HepG2 (cell line): Measurements from ENCODE around the gene MSANTD2. TPM values are rescaled to one million over a fixed set of nuclear protein-coding genes. Genes with fewer than 3 reads are reported as not detected.

ENCODE experiments used
- ATAC-seq: fragments of 200-7000 bp; cut with Tn5 transposase; 3 replicates; pipeline ENCODE4 v1.9.1; 2020; ENCODE audit warnings: mild to moderate bottlenecking, moderate library complexity
- BruUV-seq: library from RNA; stranded (reverse); fragments of 400-500 nt; replicated peaks from 2 replicates; lab custom pipeline; 2021; lab: Mats Ljungman, UMichigan
- CTCF ChIA-PET: fragments of 300-600 bp; formaldehyde crosslinking; extraction: SDS; loops from one replicate; lab custom pipeline; 2021; ENCODE audit warnings: low total read pairs, inconsistent platforms, low intra/inter-chr PET ratio; lab: Yijun Ruan, JAX
- POLR2A ChIA-PET: fragments of 350-600 bp; sonication (Branson Sonifier 250); formaldehyde crosslinking; loops from one replicate; lab custom pipeline; 2020; ENCODE audit warnings: antibody characterized with exemption, inconsistent platforms; lab: Yijun Ruan, JAX
- DNase-seq: peaks from one replicate; pipeline ENCODE4 v3.0.0-alpha.2; 2015; ENCODE audit warnings: low spot score
- FAIRE-seq: peaks from 3 replicates; lab custom pipeline; 2011; peaks lifted over from hg19 to GRCh38; lab: Jason Lieb, UNC
- H2AFZ ChIP-seq: one replicate; pipeline ENCODE4 v1.6.1; 2011; ENCODE audit warnings: low read length, inconsistent platforms
- H3K27ac ChIP-seq: fragments of 300-600 bp; 3 replicates; pipeline ENCODE4 v1.8.0; 2011; ENCODE audit warnings: mixed run types, mild to moderate bottlenecking, mixed read lengths, low read length, inconsistent platforms; ENCODE audit not compliant: insufficient read depth; ENCODE audit errors: extremely low read length
- H3K27me3 ChIP-seq, 2 experiments: fragments of 200-600 bp in 1 of 2; 2 replicates in 1 of 2; 3 replicates in 1 of 2; pipeline versions ENCODE4 v1.6.0 to v1.8.0; 2011; ENCODE audit warnings: low read length in 2 of 2, mild to moderate bottlenecking in 2 of 2, moderate library complexity in 2 of 2, inconsistent platforms in 1 of 2; ENCODE audit not compliant: insufficient read depth in 2 of 2, control insufficient read depth in 1 of 2
- H3K36me3 ChIP-seq, 2 experiments: fragments of 200-600 bp in 1 of 2; replicated peaks in 1 of 2; 2 replicates in 1 of 2; 3 replicates in 1 of 2; pipeline versions ENCODE4 v1.5.1 to v1.8.0; 2011; ENCODE audit warnings: low read length in 2 of 2, inconsistent platforms in 1 of 2; ENCODE audit not compliant: insufficient read depth in 2 of 2, control insufficient read depth in 1 of 2
- H3K4me1 ChIP-seq: 2 replicates; pipeline ENCODE4 v1.5.1; 2012; ENCODE audit warnings: low read length, inconsistent platforms; ENCODE audit not compliant: insufficient read depth
- H3K4me2 ChIP-seq: 2 replicates; pipeline ENCODE4 v1.6.0; 2011; ENCODE audit warnings: low read depth, low read length, inconsistent platforms
- H3K4me3 ChIP-seq, 3 experiments: fragments of 200-600 bp in 1 of 3; sonication (generic), shearing (Covaris generic) in 1 of 3; replicated peaks in 1 of 3; 2 replicates each; pipeline ENCODE4 v1.5.1; 2011 to 2016; ENCODE audit warnings: low read length in 3 of 3, inconsistent platforms in 2 of 3, low read depth in 2 of 3, mild to moderate bottlenecking in 2 of 3, control low read depth in 1 of 3, mixed read lengths in 1 of 3; ENCODE audit not compliant: insufficient read depth in 1 of 3
- H3K79me2 ChIP-seq: one replicate; pipeline ENCODE4 v1.6.1; 2011; ENCODE audit warnings: low read length, inconsistent platforms; ENCODE audit not compliant: insufficient read depth
- H3K9ac ChIP-seq: 2 replicates; pipeline ENCODE4 v1.6.0; 2011; ENCODE audit warnings: mild to moderate bottlenecking, low read depth, low read length, inconsistent platforms; ENCODE audit not compliant: insufficient read depth
- H3K9me3 ChIP-seq: 2 replicates; pipeline ENCODE4 v1.5.1; 2012; ENCODE audit warnings: mild to moderate bottlenecking, low read length
- H4K20me1 ChIP-seq: 2 replicates; pipeline ENCODE4 v1.6.0; 2011; ENCODE audit warnings: inconsistent platforms, mild to moderate bottlenecking, low read length, moderate library complexity; ENCODE audit not compliant: insufficient read depth
- AHR ChIP-seq: IDR thresholded peaks from 2 replicates; pipeline ENCODE4 v1.6.1; 2018; ENCODE audit warnings: missing genetic modification reagents, missing compliant biosample characterization
- ATF3 ChIP-seq: sonication (generic); formaldehyde crosslinking; IDR thresholded peaks from 2 replicates; pipeline ENCODE4 v1.4.0; 2020; ENCODE audit warnings: missing genetic modification reagents
- BCL6 ChIP-seq: IDR thresholded peaks from 2 replicates; pipeline ENCODE4 v1.6.1; 2016; ENCODE audit warnings: missing genetic modification reagents, missing compliant biosample characterization
- CREB3 ChIP-seq: sonication (generic); formaldehyde crosslinking; IDR thresholded peaks from 2 replicates; pipeline ENCODE4 v1.5.0; 2020; ENCODE audit warnings: missing genetic modification reagents
- E2F1 ChIP-seq: sonication (generic); formaldehyde crosslinking; IDR thresholded peaks from 2 replicates; pipeline ENCODE4 v1.5.0; 2020; ENCODE audit warnings: missing genetic modification reagents
- HDAC1 ChIP-seq: sonication (generic); formaldehyde crosslinking; IDR thresholded peaks from 2 replicates; pipeline ENCODE4 v1.5.1; 2020; ENCODE audit warnings: mild to moderate bottlenecking, missing genetic modification reagents
- HNRNPH1 ChIP-seq: fragments of 200-400 bp; formaldehyde crosslinking; optimal IDR thresholded peaks from 2 replicates; pipeline ENCODE3; 2017; ENCODE audit warnings: mild to moderate bottlenecking, low read depth, low read length
- MTF2 ChIP-seq: sonication (generic); formaldehyde crosslinking; IDR thresholded peaks from 2 replicates; pipeline ENCODE4 v1.5.0; 2020; ENCODE audit warnings: missing genetic modification reagents, borderline replicate concordance
- SKIL ChIP-seq: sonication (generic); formaldehyde crosslinking; IDR thresholded peaks from 2 replicates; pipeline ENCODE4 v1.8.0; 2022; ENCODE audit warnings: missing genetic modification reagents, mild to moderate bottlenecking, moderate library complexity, borderline replicate concordance
- YEATS2 ChIP-seq: sonication (generic); formaldehyde crosslinking; IDR thresholded peaks from 2 replicates; pipeline ENCODE4 v1.4.0; 2020; ENCODE audit warnings: missing genetic modification reagents, borderline replicate concordance
- ZBTB37 ChIP-seq: sonication (generic); formaldehyde crosslinking; IDR thresholded peaks from 2 replicates; pipeline ENCODE4 v1.4.0; 2020; ENCODE audit warnings: mild to moderate bottlenecking, missing genetic modification reagents
- ZBTB8A ChIP-seq: sonication (generic); formaldehyde crosslinking; IDR thresholded peaks from 2 replicates; pipeline ENCODE4 v1.4.0; 2020; ENCODE audit warnings: mild to moderate bottlenecking, low read depth, missing genetic modification reagents, borderline replicate concordance
- ZFY ChIP-seq: sonication (generic); formaldehyde crosslinking; IDR thresholded peaks from 2 replicates; pipeline ENCODE4 v1.4.0; 2020; ENCODE audit warnings: missing genetic modification reagents
- ZNF230 ChIP-seq: sonication (generic); formaldehyde crosslinking; IDR thresholded peaks from 2 replicates; pipeline ENCODE4 v1.4.0; 2020; ENCODE audit warnings: mild to moderate bottlenecking, missing genetic modification reagents
- ZNF382 ChIP-seq: sonication (generic); formaldehyde crosslinking; IDR thresholded peaks from 2 replicates; pipeline ENCODE4 v1.5.0; 2020; ENCODE audit warnings: missing genetic modification reagents, mild to moderate bottlenecking, borderline replicate concordance
- ZNF431 ChIP-seq: sonication (generic); formaldehyde crosslinking; IDR thresholded peaks from 2 replicates; pipeline ENCODE4 v1.9.0; 2022; ENCODE audit warnings: missing genetic modification reagents, low read depth, mild to moderate bottlenecking, borderline replicate concordance
- ZNF577 ChIP-seq: sonication (generic); formaldehyde crosslinking; IDR thresholded peaks from 2 replicates; pipeline ENCODE4 v1.4.0; 2020; ENCODE audit warnings: mild to moderate bottlenecking, low read depth, missing genetic modification reagents, borderline replicate concordance
- ZNF629 ChIP-seq: sonication (generic); formaldehyde crosslinking; conservative IDR thresholded peaks from 2 replicates; pipeline ENCODE4 v1.5.0; 2020; ENCODE audit warnings: missing genetic modification reagents
- ZSCAN29 ChIP-seq: sonication (generic); formaldehyde crosslinking; conservative IDR thresholded peaks from 2 replicates; pipeline ENCODE4 v1.4.0; 2020; ENCODE audit warnings: mild to moderate bottlenecking, missing genetic modification reagents
- WGBS: methylation state at CpG from one replicate; pipeline ENCODE4 v1.1.6; 2017; ENCODE audit warnings: low lambda C conversion rate; 5-methylcytosine and 5-hydroxymethylcytosine counted together
- in situ Hi-C: cut with HindIII; loops from 2 replicates; pipeline ENCODE4 v1.10.0; 2017; ENCODE audit warnings: low pct_unique_long_range_greater_than_20kb; ENCODE audit not compliant: extremely low pct_ligation_motif_present
- intact Hi-C: fragments of 100-400 bp; cut with micrococcal nuclease; formaldehyde crosslinking; loops from one replicate; pipeline ENCODE4 v1.10.0; 2022; ENCODE audit not compliant: unreplicated experiment
- polyA plus RNA-seq, 8 experiments: library from polyadenylated mRNA; depleted of rRNA in 3 of 8; stranded (reverse) in 7 of 8; unstranded in 1 of 8; fragments of >200 nt; fragmentation: Illumina TruSeq in 4 of 8; extraction: Trizol in 4 of 8; gene quantifications; 2 replicates each; pipeline versions ENCODE4 v1.2.1 to v1.2.3, GENCODE V29; 2011 to 2016; ENCODE audit warnings: low read depth in 4 of 8, missing spikeins in 1 of 8, mixed read lengths in 1 of 8; ENCODE audit not compliant: insufficient read depth in 1 of 8
- total RNA-seq, 5 experiments: library from RNA; depleted of rRNA; stranded (reverse); fragments of >200 nt; fragmentation: Illumina TruSeq; extraction: Trizol; gene quantifications; 2 replicates each; pipeline ENCODE4 v1.2.3, GENCODE V29; 2016; ENCODE audit warnings: low read depth in 1 of 5

MSANTD2 gene
- total and polyA plus RNA-seq, 2 of the 13 experiments (the other 11 are each of a cell fraction or from before 2014, with no cell fraction given): 8.7 to 10.1 TPM

- Histone ChIP-seq H3K27ac (peak overlapping the region; percentile 88), H3K79me2 (peaks cover 60% of the 10 kb centered on the region), H3K9me3 (no peaks in the 10 kb centered on the region), H2AFZ (no peak overlapping the region), H4K20me1 (peaks cover 25% of the 10 kb centered on the region), H3K27me3 (no peaks in the 10 kb centered on the region; a peak in 1 of 5 replicates), H3K4me3 (peak overlapping the region; percentile 94 to 96 (median 96)), H3K9ac (peak overlapping the region; percentile 88), H3K4me1 (peaks cover 46% of the 10 kb centered on the region), H3K4me2 (peak overlapping the region; percentile 97), H3K36me3 (no peaks in the 10 kb centered on the region)
- ChIA-PET CTCF (no interaction called here), POLR2A (interaction anchor here (0.8 to 2.0 kb wide), 6 partner anchors 14 to 177 kb away, joined by 3 to 7 read pairs (median 4); partner anchors contain the start of gene TBRG1)
- intact Hi-C loops (loop anchor here (10.0 kb wide), 1 partner anchor 54 kb away; no protein-coding TSS in a partner anchor), in situ Hi-C loops (no loop called here)
- FAIRE-seq (no peak), ATAC-seq (no peak; the same call in 2 of the 3 replicates), DNase-seq (no peak)
- no TSS peak for BruUV-seq
- no peak for TF ChIP-seq ZNF230 (CRISPR knock-in tag)
- TF ChIP-seq E2F1: no peak
- TF ChIP-seq ZBTB8A (CRISPR knock-in tag): no peak
- no peak for TF ChIP-seq ZNF629 (CRISPR knock-in tag)
- TF ChIP-seq SKIL: no peak
- TF ChIP-seq HDAC1 (CRISPR knock-in tag): no peak
- TF ChIP-seq CREB3 (CRISPR knock-in tag): no peak
- no peak for TF ChIP-seq HNRNPH1
- no peak for TF ChIP-seq ZNF382 (CRISPR knock-in tag)
- TF ChIP-seq ZNF431: no peak
- TF ChIP-seq ZFY (CRISPR knock-in tag): no peak
- no peak for TF ChIP-seq ATF3
- no peak for TF ChIP-seq AHR
- TF ChIP-seq BCL6 (CRISPR knock-in tag): no peak
- TF ChIP-seq ZSCAN29 (CRISPR knock-in tag): no peak
- TF ChIP-seq ZBTB37 (CRISPR knock-in tag): no peak
- TF ChIP-seq ZNF577 (CRISPR knock-in tag): no peak
- TF ChIP-seq MTF2 (CRISPR knock-in tag): no peak
- no peak for TF ChIP-seq YEATS2 (CRISPR knock-in tag)
- 1% methylated on average over 8 of the region's 8 CpGs for WGBS
Observed at GRCh38 chr11:124798991-124799347, 1.2 kb downstream of the MSANTD2 start.
